ENCODE measurements around the gene TIMP4. TPM values are rescaled to one million over a fixed set of nuclear protein-coding genes. Genes with fewer than 3 reads are reported as not detected.

The TIMP4 gene
- total RNA-seq, 1 experiment from 2014 or later: 0.28 TPM

DNA sequence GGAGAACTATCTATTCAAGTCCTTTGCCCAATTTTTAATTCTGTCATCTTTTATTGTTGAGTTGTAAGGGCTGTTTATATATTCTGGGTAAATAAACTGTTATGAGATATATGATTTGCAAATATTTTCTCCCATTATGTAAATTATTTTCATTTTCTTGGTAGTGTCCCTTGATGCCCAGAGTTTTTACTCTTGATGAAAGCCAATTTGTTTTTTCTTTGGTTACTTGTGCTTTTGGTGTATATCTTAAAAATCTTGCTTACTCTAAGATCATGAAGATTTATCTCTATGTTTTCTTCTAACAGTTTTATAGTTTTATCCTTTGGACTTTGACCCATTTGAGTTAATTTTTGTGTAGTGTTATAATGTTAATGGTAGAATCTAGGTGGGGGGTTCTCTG lies 44.5 kb downstream of the TIMP4 start:
- BruUV-seq (replicated peaks): no TSS peak
- H3K27me3 Mint-ChIP-seq (ENCODE audit: unreplicated experiment): peaks cover 82% of the 10 kb centered on the region

DNA sequence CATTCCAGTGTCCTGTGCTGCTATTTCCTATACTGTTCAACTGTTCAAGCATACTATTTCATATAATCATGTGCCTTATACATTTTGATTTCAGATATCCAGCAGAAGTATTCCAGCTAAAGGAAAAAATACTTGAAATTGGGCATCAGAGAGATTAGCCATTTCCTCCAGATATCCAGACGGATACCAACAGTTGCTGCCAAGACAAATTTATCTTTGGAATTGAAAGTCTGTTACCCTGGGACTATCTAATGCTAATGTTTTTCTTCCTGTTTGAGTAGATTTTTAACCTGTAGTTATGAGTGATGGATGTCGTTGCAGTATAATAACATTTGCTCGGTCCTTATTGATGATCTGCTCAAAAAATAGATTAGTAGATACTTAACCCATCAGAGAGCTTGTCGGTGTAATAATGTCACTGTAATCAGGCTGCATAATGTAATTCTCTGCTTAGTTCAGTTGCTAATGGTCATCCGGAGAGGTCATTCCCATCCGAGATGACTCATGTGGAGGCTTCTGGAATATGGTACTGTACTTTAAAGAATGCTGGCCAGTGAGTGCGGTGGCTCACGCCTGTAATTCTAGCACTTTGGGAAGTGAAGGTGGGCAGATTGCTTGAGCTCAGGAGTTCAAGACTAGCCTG lies 51.5 kb downstream of the TIMP4 start:
- intact Hi-C loops (cut with micrococcal nuclease; ENCODE audit: unreplicated experiment): no loop called here
- no peak for DNase-seq
- TF ChIP-seq, protein P1, sequence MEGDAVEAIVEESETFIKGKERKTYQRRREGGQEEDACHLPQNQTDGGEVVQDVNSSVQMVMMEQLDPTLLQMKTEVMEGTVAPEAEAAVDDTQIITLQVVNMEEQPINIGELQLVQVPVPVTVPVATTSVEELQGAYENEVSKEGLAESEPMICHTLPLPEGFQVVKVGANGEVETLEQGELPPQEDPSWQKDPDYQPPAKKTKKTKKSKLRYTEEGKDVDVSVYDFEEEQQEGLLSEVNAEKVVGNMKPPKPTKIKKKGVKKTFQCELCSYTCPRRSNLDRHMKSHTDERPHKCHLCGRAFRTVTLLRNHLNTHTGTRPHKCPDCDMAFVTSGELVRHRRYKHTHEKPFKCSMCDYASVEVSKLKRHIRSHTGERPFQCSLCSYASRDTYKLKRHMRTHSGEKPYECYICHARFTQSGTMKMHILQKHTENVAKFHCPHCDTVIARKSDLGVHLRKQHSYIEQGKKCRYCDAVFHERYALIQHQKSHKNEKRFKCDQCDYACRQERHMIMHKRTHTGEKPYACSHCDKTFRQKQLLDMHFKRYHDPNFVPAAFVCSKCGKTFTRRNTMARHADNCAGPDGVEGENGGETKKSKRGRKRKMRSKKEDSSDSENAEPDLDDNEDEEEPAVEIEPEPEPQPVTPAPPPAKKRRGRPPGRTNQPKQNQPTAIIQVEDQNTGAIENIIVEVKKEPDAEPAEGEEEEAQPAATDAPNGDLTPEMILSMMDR (IDR thresholded peaks at IDR 0.05; ENCODE audit: unreplicated experiment): no peak
- no peak overlapping the region for H3K27ac Mint-ChIP-seq (ENCODE audit: unreplicated experiment)
- CTCF ChIA-PET: interaction anchor here (0.5 kb wide), 1 partner anchor 1142 kb away, joined by 6 read pairs; no protein-coding TSS in a partner anchor
- no peaks in the 10 kb centered on the region for H3K9me3 Mint-ChIP-seq (ENCODE audit: low read depth, unreplicated experiment)
- H3K36me3 Mint-ChIP-seq (ENCODE audit: insufficient read depth, unreplicated experiment): no peaks in the 10 kb centered on the region
- H3K4me3 Mint-ChIP-seq (ENCODE audit: low read depth, unreplicated experiment): no peak overlapping the region
- H3K4me1 Mint-ChIP-seq (ENCODE audit: low read depth, unreplicated experiment): no peaks in the 10 kb centered on the region
- no TSS peak for BruUV-seq (replicated peaks)
- peaks cover 25% of the 10 kb centered on the region for H3K27me3 Mint-ChIP-seq (ENCODE audit: unreplicated experiment)

More for the DNA sequence above, 44.5 kb downstream of the TIMP4 start:
- H3K9me3 Mint-ChIP-seq (ENCODE audit: low read depth, unreplicated experiment): no peaks in the 10 kb centered on the region
- no peak for DNase-seq
- intact Hi-C loops (cut with micrococcal nuclease; ENCODE audit: unreplicated experiment): no loop called here
- H3K36me3 Mint-ChIP-seq (ENCODE audit: insufficient read depth, unreplicated experiment): no peaks in the 10 kb centered on the region
- CTCF ChIA-PET: no interaction called here
- no peak overlapping the region for H3K27ac Mint-ChIP-seq (ENCODE audit: unreplicated experiment)
- H3K4me3 Mint-ChIP-seq (ENCODE audit: low read depth, unreplicated experiment): no peak overlapping the region
- no peaks in the 10 kb centered on the region for H3K4me1 Mint-ChIP-seq (ENCODE audit: low read depth, unreplicated experiment)
- TF ChIP-seq, protein P1 (IDR thresholded peaks at IDR 0.05; ENCODE audit: unreplicated experiment): no peak

Other genes starting within 250 kb of the TIMP4 start
- gene SYN2, start 154.5 kb downstream of the TIMP4 start, total RNA-seq (2022): not detected in 2 replicates
- 81.5 and 85.8 TPM in 2 replicates for gene PPARG, start 130.2 kb upstream of the TIMP4 start, total RNA-seq (2022)

All from Calu3 (cell line).